NCI-H446 treated with DMSO at 0.1 percent for 48 hours (cell line): ENCODE measurements around the gene TESPA1.

ENCODE experiments used
- DNase-seq: peaks from one replicate; lab custom pipeline; 2025; lab: John Stamatoyannopoulos, UW

Gene TESPA1

DNA sequence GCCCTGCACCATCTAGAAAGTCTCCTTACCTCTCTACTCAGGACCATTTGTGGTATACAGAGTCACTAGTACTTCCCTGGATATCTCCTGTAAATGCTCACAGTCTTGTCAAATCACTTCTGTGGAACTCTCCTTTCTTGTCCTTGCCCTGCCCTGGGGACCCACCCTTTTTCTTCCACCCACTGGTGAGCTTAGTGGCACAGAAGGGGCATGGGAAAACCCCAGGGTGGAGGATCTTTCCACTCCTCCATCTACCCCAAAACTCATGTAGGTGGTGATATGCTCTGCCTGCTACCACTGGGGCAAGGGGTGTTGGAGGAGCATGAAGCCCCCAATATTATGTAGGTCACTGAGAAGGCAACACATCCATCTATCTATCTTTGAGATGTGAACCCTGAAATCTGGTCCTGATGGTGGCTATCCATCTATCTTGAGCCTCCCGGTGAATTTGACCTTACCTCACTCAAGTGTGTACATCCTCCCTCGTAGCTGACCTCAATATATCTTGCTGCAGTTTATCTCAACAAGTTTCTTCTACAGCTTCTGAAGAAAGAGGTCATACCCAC, 943 bp downstream of the TESPA1 start:
- DNase-seq: no peak

DNA sequence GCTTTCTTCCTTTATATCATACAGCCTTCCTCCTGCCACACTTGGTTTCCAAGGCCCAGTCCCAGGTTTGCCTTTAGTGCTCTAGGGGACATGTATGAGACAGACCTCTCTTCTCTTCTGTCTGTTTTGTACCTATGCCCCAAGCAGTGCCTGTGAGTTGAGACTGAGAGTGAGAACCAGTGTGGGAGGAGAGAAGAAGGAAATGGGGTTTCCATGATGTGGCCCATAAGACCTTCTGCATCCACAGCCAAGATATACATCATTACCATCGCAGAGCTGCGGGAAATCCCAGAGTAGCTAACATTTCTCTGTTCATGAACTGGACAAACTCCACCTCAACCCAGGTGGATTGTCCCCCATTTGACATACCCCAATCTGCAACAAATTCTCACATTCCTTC, 2.8 kb downstream of the TESPA1 start:
- no peak for DNase-seq

DNA sequence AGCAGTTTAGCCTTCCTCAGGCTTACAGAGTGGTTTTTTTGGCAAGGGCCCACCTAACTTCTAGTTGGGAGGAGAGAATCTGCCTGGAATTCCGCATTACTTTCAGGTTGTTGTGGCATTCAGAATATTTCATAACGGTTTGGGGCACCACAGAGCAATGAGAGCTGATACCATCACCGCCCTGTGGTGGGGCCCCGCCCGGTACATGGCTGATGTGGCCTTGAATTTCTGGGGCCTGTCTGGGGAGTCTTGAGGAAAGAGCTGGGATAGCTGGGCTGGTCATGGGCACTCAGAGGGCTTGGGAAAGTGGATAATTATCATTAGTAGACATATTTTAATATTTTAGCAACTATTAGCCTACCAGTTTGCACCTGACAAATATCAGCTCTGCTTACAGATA, 4.2 kb downstream of the TESPA1 start:
- no peak for DNase-seq

- no peak for DNase-seq
Measured at GRCh38 chr12:54977857-54978256, 6.7 kb downstream of the TESPA1 start.

DNA sequence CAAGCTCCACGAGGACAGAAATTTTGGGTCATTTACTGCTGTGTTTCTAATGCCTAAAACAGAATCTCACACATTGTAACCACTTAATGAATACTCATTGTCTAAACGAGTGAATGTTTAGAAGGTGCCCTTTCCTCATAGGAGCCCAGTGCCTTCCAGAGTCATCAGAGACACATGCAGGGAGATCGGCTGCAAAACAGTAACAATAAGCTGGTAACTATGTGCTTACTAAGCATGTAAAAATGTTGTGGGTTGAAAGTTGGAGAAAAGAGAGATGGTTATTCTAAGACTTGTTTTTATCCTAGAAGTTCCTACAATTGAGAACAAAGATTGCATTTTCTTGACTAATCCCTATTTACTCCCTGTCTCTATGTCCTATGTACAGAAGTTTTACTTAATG, 7.4 kb downstream of the TESPA1 start:
- no peak for DNase-seq

DNA sequence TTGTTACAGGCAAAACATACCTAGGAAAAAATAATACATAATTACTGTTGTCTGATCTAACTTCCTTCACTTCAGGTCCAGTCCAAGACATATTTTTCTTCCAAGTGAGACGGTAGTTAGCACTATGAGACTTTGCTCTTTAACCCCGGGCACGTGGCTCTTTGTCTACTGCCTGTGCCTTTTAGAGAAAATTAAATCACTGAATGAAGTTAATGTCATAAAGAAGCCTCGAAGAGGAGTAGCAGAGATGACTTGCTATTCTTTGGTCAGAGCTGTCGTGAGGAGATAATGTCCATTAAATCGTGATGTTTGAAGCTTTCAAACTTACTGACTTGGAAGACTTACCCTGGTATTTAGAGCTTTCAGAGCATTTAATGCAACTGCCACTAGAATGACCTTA, 8.7 kb downstream of the TESPA1 start:
- no peak for DNase-seq

DNA sequence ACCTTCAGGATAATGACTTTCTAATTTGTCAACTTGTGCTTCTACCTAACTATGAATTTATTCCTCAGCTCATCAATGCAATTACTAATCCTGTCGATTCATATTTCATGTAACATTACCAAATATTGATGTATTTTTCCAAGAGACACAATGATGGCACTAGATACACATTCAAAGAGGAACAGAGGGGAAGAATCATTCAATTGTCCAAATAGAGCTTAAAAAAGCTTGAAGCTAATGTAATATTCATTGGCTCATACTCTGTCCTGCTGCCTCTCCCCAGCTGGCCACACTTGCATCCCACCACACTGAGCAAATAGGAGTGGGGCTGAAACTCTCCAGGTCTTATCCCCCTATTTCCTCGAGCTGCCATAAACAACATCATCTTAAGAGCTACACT, 9.3 kb downstream of the TESPA1 start:
- DNase-seq: no peak

DNA sequence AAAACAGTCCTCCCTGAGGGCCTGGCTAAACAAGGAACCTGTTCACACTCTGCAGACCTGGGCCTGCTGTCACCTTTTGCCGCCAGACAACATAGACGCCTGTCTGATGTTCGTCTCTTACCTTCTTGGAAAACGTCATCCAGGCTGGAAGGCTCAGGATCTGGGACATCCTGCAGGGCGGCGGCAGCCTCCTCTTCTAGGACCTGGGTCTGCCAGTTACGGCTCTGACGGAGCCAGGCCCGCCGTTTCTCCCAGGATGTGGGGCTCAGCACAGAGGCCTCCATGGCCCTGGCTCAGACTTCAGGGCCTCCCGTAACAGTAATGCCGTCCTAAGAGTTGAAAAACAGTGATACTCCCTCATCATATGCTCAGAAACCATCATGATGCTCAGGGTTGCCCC, 10.3 kb downstream of the TESPA1 start:
- no peak for DNase-seq

GRCh38 chr12:54973556-54973955, 11.0 kb downstream of the TESPA1 start:
- DNase-seq: no peak

GRCh38 chr12:54970741-54971140, 13.8 kb downstream of the TESPA1 start:
- DNase-seq: no peak

GRCh38 chr12:54968181-54968730, 16.3 kb downstream of the TESPA1 start:
- no peak for DNase-seq

DNA sequence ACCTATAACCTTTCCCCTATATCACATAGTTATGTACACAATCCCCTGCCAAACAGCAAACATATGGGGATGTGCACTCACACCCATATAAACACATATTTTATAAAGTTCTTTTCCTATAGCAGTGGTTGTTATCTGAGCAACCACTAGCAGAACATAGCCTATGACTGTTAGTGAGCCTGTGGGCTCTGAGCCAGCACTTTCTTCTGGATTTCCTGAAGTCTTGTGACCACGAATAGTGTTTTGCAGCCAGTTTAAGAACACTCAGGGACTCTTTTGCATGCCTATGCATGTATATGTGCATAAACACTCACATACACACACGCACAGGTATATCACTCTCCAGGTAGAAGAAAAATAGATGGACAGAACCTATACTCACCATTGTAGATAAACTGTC, 17.1 kb downstream of the TESPA1 start:
- no peak for DNase-seq

GRCh38 chr12:54961190-54961589, 23.4 kb downstream of the TESPA1 start:
- no peak for DNase-seq

DNA sequence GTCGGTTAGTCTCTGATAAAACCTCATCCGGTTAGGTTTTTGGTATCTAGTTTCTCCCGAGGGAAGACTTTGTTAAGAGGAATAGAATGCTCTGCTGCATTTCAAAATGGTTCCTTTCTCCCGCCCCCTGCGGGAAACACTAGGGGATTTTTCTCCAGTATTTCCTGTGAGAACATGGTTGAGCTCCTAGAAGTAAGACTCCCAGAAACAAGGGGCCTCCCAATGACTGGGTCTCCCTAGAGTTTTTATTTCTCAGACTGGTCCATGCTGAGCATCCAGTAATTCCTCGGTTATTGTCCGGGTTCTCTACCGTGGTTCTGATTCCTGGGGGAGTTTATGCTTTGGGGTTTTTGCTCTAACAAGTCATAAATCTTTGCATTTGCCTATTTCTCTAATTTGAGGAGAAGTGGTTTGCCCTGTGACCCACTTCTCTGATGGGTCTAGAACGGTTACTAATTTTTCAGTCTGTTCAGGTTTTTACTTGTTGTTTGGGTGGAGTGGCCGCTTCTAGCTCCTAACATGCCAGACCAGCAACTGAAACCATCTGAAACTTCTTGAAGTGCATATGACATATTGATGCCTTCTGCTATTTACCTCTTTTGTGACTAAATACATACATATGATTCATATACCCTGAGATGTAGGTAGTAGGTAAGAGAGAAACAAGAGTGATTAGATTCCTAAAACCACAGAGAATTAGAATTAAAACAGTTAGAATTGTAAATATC, 25.1 kb downstream of the TESPA1 start:
- no peak for DNase-seq

- DNase-seq: no peak
Measured at GRCh38 chr12:54958048-54958658, 26.4 kb downstream of the TESPA1 start.

GRCh38 chr12:54956818-54957641, 27.5 kb downstream of the TESPA1 start:
- no peak for DNase-seq

- no peak for DNase-seq
Measured at GRCh38 chr12:54956322-54956721, 28.2 kb downstream of the TESPA1 start.

- no peak for DNase-seq
Measured at GRCh38 chr12:54954801-54955200, 29.8 kb downstream of the TESPA1 start.

GRCh38 chr12:54954228-54954627, 30.3 kb downstream of the TESPA1 start:
- no peak for DNase-seq

DNA sequence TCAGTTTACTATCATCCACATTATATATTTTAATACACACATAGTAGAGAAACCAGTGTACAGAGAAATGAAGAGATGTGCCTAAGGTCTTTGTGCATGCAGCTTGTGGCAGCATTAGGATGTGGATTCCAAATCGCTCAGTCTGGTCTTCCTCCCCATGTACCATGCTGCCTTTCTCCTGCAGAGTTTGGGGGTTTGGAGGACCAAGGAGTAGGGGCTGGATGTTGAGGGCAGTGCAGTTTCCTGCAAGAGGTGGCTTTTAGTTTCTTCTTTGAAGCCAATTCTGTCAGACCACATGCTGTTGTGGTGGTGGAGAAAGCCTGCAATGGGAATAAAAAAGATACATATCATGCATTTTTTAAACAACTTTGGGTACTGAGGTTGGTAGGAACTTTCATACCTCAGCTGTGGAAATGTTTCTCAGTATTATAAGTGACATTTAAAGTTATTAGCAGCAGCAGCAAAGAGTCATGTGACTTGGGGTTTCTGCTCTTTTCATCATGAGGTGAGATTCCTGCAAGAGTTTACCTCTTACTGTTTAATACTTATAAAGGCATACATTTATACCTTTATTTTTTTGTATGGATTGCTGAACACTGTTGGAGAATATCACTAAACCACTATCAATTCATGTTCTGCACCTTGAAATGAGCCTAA, 34.4 kb downstream of the TESPA1 start:
- no peak for DNase-seq

- no peak for DNase-seq
Measured at GRCh38 chr12:54949073-54949711, 35.4 kb downstream of the TESPA1 start.
